Uterus (tissue), 4 donors: ENCODE measurements around the gene GSTO2. TPM values are rescaled to one million over a fixed set of nuclear protein-coding genes. Genes with fewer than 3 reads are reported as not detected.
"Not testable (repeated sequence)": the region's sequence is repeated elsewhere in the genome, so short reads cannot be mapped to it uniquely, and the experiment has no call there.

Source experiments
- DNase-seq, 2 donors: peaks; one replicate each; pipeline ENCODE4 v3.0.0-alpha.2; 2019 to 2020
- H3K27ac ChIP-seq, 2 donors: fragments of 200-600 bp; sonication (generic); 1 replicate in 1 of 2; 2 replicates in 1 of 2; pipeline ENCODE4 v1.5.1; 2016 to 2018
- H3K27me3 ChIP-seq, 2 donors: fragments of 200-600 bp; sonication (generic); one replicate each; pipeline ENCODE4 v1.5.1; 2018 to 2019; ENCODE audit warnings: control low read depth in 1 of 2
- H3K36me3 ChIP-seq, 2 donors: fragments of 200-600 bp; sonication (generic); one replicate each; pipeline ENCODE4 v1.5.1; 2019; ENCODE audit warnings: control low read depth in 1 of 2
- H3K4me1 ChIP-seq, 2 donors: fragments of 200-600 bp; sonication (generic); one replicate each; pipeline ENCODE4 v1.5.1; 2018 to 2019; ENCODE audit warnings: control low read depth in 1 of 2
- H3K4me3 ChIP-seq, 2 donors: fragments of 200-600 bp; sonication (generic); 1 replicate in 1 of 2; 2 replicates in 1 of 2; pipeline ENCODE4 v1.5.1; 2018 to 2019; ENCODE audit warnings: mild to moderate bottlenecking in 1 of 2
- H3K9me3 ChIP-seq, 2 donors: fragments of 200-600 bp; sonication (generic); one replicate each; pipeline ENCODE4 v1.5.1; 2019; ENCODE audit warnings: control low read depth in 1 of 2
- CTCF ChIP-seq, 4 experiments: fragments of 200-600 bp in 2 of 4; fragments of 450-650 bp in 2 of 4; sonication (generic) in 2 of 4; IDR thresholded peaks; one replicate each; pipeline ENCODE4 v1.5.1; 2016 to 2019; ENCODE audit warnings: antibody characterized with exemption in 4 of 4, mild to moderate bottlenecking in 2 of 4, moderate library complexity in 1 of 4
- POLR2A ChIP-seq, 2 donors: fragments of 450-650 bp; IDR thresholded peaks; one replicate each; pipeline ENCODE4 v1.6.1; 2016; ENCODE audit warnings: antibody characterized with exemption in 2 of 2, mild to moderate bottlenecking in 1 of 2, moderate library complexity in 1 of 2
- intact Hi-C: fragments of 100-400 bp; cut with DNase I; formaldehyde crosslinking; loops from one replicate; pipeline ENCODE4 v1.15.1; 2023; ENCODE audit warnings: low total_unique reads
- total RNA-seq, 4 donors: library from RNA; depleted of rRNA in 3 of 4; stranded (reverse); fragments of >200 nt in 3 of 4; gene quantifications; one replicate each; pipeline versions ENCODE4 v1.1.0 to v1.2.4, GENCODE V29; 2014 to 2023
- donor health status: DM: yes; HTN: yes; CAD: no.

The GSTO2 gene
- total RNA-seq, 4 donors from 2014 or later = under 0.01 to 10.6 (median 5.6) TPM; not detected in 1

DNA sequence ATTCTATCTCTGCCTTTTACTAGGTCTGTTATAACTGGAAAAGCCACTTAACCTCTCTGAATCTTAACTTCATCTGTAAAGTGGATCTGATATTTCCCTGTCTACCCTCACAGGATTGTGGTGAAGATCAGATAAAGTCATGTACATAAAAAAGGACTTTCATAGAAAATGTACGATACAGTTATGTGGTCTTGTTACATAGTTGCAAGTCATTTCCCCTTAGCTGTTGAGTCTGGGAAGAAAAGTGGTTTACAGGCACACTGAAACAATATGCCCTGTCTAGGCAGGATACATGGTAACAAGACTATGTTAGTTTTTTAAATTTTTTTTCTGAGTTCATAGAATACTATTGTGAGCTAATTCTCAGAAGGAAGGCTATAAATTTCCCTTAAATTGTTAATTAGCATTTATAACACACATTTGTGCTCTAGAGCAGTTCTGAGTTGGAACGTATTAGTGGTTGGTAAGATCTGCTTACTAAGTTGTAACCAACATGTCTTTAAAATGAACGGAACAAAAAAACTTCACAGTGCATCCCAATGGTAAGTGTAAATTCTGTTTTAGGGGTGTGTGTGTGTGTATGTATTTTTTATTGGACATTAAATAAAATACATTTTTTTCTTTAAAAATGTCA, 21.4 kb upstream of the GSTO2 start:
- TF ChIP-seq POLR2A (IDR thresholded peaks at IDR 0.05) (no peak), CTCF (IDR thresholded peaks at IDR 0.05) (no peak)
- no peak overlapping the region for H3K4me3 ChIP-seq
- H3K27ac ChIP-seq = no peak overlapping the region
- H3K4me1 ChIP-seq = no peaks in the 10 kb centered on the region
- intact Hi-C loops = no loop called here
- no peaks in the 10 kb centered on the region for H3K27me3 ChIP-seq
- H3K36me3 ChIP-seq = no peaks in the 10 kb centered on the region
- DNase-seq = no peak
- no peaks in the 10 kb centered on the region for H3K9me3 ChIP-seq

- H3K27me3 ChIP-seq, H3K9me3 ChIP-seq, intact Hi-C loops, H3K4me1 ChIP-seq, H3K27ac ChIP-seq, H3K4me3 ChIP-seq, H3K36me3 ChIP-seq, DNase-seq: not testable (repeated sequence)
Observed at GRCh38 chr10:104248931-104249330, 20.1 kb upstream of the GSTO2 start.

GRCh38 chr10:104250371-104250770, 18.6 kb upstream of the GSTO2 start:
- no peaks in the 10 kb centered on the region for H3K27me3 ChIP-seq
- intact Hi-C loops = no loop called here

DNA sequence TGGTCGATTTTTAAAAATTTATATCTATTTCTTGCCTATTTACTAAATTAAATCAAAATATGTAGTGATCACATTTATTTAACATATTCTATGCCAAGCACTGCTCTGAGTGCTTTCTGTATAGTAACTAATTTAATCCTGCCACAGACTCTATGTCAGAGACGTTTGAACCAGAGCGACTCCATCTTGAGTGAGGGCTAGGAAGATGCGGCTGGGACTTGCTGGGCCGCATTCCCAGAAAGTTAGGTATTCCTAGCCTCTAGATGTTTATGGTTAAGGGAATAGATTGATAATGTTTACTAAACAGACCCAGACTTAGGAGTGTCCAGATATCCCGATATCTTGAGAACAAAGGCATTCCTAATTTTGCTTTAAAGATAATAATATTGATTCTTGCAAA, 17.5 kb upstream of the GSTO2 start:
- TF ChIP-seq CTCF (IDR thresholded peaks at IDR 0.05) (no peak), POLR2A (IDR thresholded peaks at IDR 0.05) (no peak)
- intact Hi-C loops = no loop called here
- no peak for DNase-seq
- no peaks in the 10 kb centered on the region for H3K27me3 ChIP-seq
- H3K9me3 ChIP-seq = no peaks in the 10 kb centered on the region
- no peaks in the 10 kb centered on the region for H3K36me3 ChIP-seq
- no peak overlapping the region for H3K27ac ChIP-seq
- H3K4me3 ChIP-seq = no peak overlapping the region
- no peaks in the 10 kb centered on the region for H3K4me1 ChIP-seq

More at GRCh38 chr10:104250371-104250770, 18.6 kb upstream of the GSTO2 start:
- TF ChIP-seq POLR2A (IDR thresholded peaks at IDR 0.05) = no peak
- no peak for TF ChIP-seq CTCF (IDR thresholded peaks at IDR 0.05)
- DNase-seq = no peak
- Histone ChIP-seq H3K36me3 (no peaks in the 10 kb centered on the region), H3K9me3 (no peaks in the 10 kb centered on the region), H3K4me1 (no peaks in the 10 kb centered on the region), H3K4me3 (no peak overlapping the region), H3K27ac (no peak overlapping the region)

- Histone ChIP-seq H3K4me1 (peaks cover 0 to 5% of the 10 kb centered on the region in 2 donors), H3K27ac (no peak overlapping the region), H3K4me3 (no peak overlapping the region), H3K9me3 (no peaks in the 10 kb centered on the region), H3K36me3 (no peaks in the 10 kb centered on the region), H3K27me3 (no peaks in the 10 kb centered on the region)
- intact Hi-C loops = no loop called here
- DNase-seq = no peak
- TF ChIP-seq CTCF (IDR thresholded peaks at IDR 0.05) = no peak
Observed at GRCh38 chr10:104252368-104252767, 16.6 kb upstream of the GSTO2 start.

- Histone ChIP-seq H3K27me3 (no peaks in the 10 kb centered on the region), H3K4me1 (peaks cover 0 to 5% of the 10 kb centered on the region in 2 donors), H3K4me3 (no peak overlapping the region), H3K27ac (no peak overlapping the region), H3K9me3 (no peaks in the 10 kb centered on the region), H3K36me3 (no peaks in the 10 kb centered on the region)
- no peak for DNase-seq
- TF ChIP-seq CTCF (IDR thresholded peaks at IDR 0.05) (no peak), POLR2A (IDR thresholded peaks at IDR 0.05) (no peak)
- intact Hi-C loops = no loop called here
Observed at GRCh38 chr10:104253106-104253505, 15.9 kb upstream of the GSTO2 start.
